Measurements from ENCODE around the gene GUCY2C. TPM values are rescaled to one million over a fixed set of nuclear protein-coding genes. Genes with fewer than 3 reads are reported as not detected.

GUCY2C gene
- total and polyA plus RNA-seq, 10 of the 15 experiments (the other 5 are each of a cell fraction or from before 2014, with no cell fraction given), result 0.08 to 0.60 (median 0.17) TPM

DNA sequence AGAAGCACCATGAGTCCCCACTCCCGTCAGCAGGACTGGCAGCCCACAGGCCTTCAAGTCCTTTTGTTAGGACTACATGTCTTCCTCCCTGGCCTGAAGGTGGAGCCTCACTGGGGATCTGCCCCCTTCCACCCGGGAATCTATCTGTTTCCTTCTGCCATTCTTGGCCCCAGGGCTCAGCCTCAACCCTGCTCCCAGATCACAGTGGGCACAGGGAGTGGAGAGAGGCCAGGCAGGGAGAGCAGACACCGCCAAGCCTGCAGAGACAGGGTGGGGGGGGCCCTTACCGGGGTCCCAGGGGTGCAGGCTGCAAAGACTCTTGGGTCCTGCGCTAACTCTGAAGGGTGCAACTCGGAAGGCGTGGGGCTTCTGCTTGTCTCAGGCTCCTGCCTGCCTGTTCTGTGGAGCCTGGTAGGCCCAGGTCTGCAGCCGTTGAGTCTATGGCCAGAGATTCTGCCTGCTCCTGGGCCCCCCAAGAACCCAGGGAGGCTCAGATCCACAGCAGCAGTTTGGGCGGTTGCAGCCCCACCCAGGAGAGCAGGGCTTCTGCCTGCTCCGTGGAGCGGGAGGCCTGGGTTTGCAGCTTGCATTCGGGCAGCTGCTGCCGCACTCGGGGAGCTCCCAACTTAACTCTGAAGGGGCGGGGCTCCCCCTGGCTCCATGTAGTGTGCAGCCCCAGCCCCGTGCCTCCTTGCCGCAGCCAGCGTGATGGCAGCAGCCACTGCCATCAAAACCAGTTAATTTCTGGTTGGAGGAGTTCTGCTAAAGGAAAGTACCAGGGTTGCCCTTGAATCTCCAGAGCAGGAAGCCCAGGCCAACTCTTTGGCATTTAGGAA lies 107.0 kb downstream of the GUCY2C start:
- CTCF ChIA-PET, result no interaction called here
- Histone ChIP-seq H3K27me3 (replicated peaks in 1 of 2; ENCODE audit: control insufficient read depth in 2 of 2, insufficient read depth in 2 of 2, low read length in 1 of 2) (no peaks in the 10 kb centered on the region), H3K4me1 (ENCODE audit: control insufficient read depth, insufficient read depth, low read length) (no peaks in the 10 kb centered on the region), H4K20me1 (ENCODE audit: control insufficient read depth, insufficient read depth) (no peaks in the 10 kb centered on the region), H3K9me3 (replicated peaks; ENCODE audit: control insufficient read depth, insufficient read depth, low read length) (no peaks in the 10 kb centered on the region), H2AFZ (ENCODE audit: control insufficient read depth, low read depth, low read length) (no peak overlapping the region), H3K27ac (ENCODE audit: control insufficient read depth, insufficient read depth) (no peak overlapping the region), H3K4me2 (ENCODE audit: control insufficient read depth, insufficient read depth) (no peak overlapping the region), H3K36me3 (ENCODE audit: control insufficient read depth in 2 of 2, insufficient read depth in 2 of 2, low read length in 1 of 2) (no peaks in the 10 kb centered on the region), H3K4me3 (no peak overlapping the region), H3K9ac (ENCODE audit: control insufficient read depth, insufficient read depth, low read length) (no peak overlapping the region), H3K79me2 (ENCODE audit: control insufficient read depth, insufficient read depth, low read length) (no peaks in the 10 kb centered on the region)
- POLR2A ChIA-PET, result no interaction called here
- in situ Hi-C loops (cut with MboI), result no loop called here
- no peak for TF ChIP-seq JUND (IDR thresholded peaks at IDR 0.05; ENCODE audit: low read depth, low read length)
- TF ChIP-seq SP1 (IDR thresholded peaks at IDR 0.05; ENCODE audit: low read depth, low read length), result no peak
- no peak for TF ChIP-seq NFXL1 (IDR thresholded peaks at IDR 0.05; ENCODE audit: borderline replicate concordance)
- TF ChIP-seq EZH2 (IDR thresholded peaks at IDR 0.05; ENCODE audit: borderline replicate concordance, control insufficient read depth, low read depth, low read length), result no peak
- no peak for TF ChIP-seq TAF1 (IDR thresholded peaks at IDR 0.05; ENCODE audit: borderline replicate concordance, low read depth, low read length)
- TF ChIP-seq ETV6 (conservative IDR thresholded peaks at IDR 0.05 in 1 of 2, IDR thresholded peaks at IDR 0.05 in 1 of 2; ENCODE audit: borderline replicate concordance in 1 of 2, low read depth in 1 of 2), result no peak
- TF ChIP-seq PAX5 (IDR thresholded peaks at IDR 0.05; ENCODE audit: borderline replicate concordance, low read depth, low read length), result no peak
- TF ChIP-seq, protein P1, sequence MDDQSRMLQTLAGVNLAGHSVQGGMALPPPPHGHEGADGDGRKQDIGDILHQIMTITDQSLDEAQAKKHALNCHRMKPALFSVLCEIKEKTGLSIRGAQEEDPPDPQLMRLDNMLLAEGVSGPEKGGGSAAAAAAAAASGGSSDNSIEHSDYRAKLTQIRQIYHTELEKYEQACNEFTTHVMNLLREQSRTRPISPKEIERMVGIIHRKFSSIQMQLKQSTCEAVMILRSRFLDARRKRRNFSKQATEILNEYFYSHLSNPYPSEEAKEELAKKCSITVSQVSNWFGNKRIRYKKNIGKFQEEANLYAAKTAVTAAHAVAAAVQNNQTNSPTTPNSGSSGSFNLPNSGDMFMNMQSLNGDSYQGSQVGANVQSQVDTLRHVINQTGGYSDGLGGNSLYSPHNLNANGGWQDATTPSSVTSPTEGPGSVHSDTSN (IDR thresholded peaks at IDR 0.05; ENCODE audit: insufficient replicate concordance, low read depth, low read length), result no peak
- no peak for TF ChIP-seq FOXM1 (IDR thresholded peaks at IDR 0.05; ENCODE audit: low read depth, low read length)
- RAD21 ChIA-PET (ENCODE audit: unreplicated experiment), result no interaction called here
- SMC1A ChIA-PET (ENCODE audit: uncharacterized antibody, unreplicated experiment), result no interaction called here
- intact Hi-C loops (cut with micrococcal nuclease; ENCODE audit: unreplicated experiment), result no loop called here
- ATAC-seq (no peak), DNase-seq (ENCODE audit: low read depth, low spot score) (no peak), FAIRE-seq (no peak)
- no TSS peak for BruUV-seq (replicated peaks)
- 65% methylated on average over 18 of the region's 18 CpGs for WGBS (ENCODE audit: insufficient coverage, insufficient replicate concordance, low lambda C conversion rate, missing lambda C conversion rate)

All from GM12878 (cell line).